Activated CD4-positive, alpha-beta T cell treated with anti-CD3 and anti-CD28 coated beads, Interleukin-10, Interleukin-2, amounts not matched to agents 100 ng/mL and 50 ng/mL, durations not matched to agents 16 hours and 8 hours (primary cell): Measurements from ENCODE around the gene SHISAL2A.
"Not testable (repeated sequence)": the region's sequence is repeated elsewhere in the genome, so short reads cannot be mapped to it uniquely, and the experiment has no call there.

Source experiments
- DNase-seq: peaks from one replicate; pipeline ENCODE4 v3.0.0-alpha.2; 2020

The SHISAL2A gene

DNA sequence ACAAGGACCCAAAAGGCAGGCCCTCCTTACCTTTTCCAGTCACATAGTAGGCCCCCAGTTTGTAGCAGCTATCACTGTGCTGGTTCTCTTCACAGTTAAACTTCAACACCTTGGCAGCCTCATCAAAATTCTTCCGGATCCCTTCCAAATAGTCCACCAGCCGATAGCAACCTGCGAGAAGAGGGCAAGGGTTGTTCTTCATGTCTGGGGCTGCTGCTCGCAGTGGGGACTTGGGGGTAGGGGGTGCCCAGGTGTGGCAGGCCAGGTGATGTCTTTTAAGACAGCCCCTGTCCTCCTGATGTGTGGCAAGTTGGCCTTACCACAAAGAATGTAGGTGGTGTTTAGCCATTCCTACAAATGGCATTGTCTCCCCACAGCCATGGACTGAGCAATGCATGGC, 59.7 kb downstream of the SHISAL2A start:
- DNase-seq = no peak

DNA sequence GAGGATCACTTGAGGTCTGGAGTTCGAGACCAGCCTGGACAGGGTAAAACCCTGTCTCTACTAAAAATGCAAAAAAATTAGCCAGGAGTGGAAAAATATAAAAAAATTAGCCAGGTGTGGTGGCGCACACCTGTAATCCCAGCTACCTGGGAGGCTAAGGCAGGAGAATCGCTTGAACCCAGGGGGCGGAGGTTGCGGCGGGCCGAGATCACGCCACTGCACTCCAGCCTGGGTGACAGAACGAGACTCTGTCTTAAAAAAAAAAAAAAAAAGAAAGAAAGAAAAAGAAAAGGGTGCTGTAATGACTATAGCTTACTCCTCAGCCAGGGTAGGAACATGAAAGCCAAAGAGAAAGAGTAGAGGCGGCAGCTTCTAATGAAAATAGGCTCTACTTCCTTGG, 60.4 kb downstream of the SHISAL2A start:
- not testable (repeated sequence) for DNase-seq

DNA sequence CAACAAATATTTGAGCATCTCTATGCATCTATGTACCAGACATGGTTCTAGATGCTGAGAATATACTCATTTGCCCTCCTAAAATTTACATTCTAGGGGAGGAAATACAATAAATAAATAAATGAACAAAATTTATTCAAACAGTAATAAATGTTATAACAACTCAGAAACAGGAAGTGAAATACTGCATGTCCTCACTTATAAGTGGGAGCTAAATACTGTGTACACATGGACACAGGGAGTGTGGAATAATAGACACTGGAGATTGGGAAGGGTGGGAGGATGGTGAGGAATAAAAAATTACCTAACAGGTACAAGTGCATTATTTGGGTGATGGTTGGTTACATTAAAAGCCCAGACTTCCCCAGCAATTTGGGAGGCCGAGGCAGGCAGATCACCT, 60.9 kb downstream of the SHISAL2A start:
- no peak for DNase-seq

DNA sequence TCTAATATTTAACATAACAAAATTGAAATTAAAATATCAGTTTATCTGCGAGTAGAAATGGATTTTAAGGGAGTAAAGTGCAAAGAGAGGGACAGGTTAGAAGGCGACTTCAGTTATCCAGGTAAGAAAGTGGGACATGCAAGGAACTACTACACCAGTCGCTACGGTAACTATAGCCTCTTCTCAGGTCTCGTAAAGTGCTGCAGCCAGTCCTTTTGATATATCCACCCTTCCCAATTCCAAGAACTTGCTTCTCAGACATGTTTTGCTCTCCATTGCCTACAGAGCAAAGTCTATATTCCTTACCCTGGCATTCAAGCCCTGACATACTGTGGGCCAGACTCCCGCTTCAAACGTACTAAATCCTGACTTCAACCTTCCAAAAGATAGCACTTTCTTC, 62.7 kb downstream of the SHISAL2A start:
- no peak for DNase-seq

DNA sequence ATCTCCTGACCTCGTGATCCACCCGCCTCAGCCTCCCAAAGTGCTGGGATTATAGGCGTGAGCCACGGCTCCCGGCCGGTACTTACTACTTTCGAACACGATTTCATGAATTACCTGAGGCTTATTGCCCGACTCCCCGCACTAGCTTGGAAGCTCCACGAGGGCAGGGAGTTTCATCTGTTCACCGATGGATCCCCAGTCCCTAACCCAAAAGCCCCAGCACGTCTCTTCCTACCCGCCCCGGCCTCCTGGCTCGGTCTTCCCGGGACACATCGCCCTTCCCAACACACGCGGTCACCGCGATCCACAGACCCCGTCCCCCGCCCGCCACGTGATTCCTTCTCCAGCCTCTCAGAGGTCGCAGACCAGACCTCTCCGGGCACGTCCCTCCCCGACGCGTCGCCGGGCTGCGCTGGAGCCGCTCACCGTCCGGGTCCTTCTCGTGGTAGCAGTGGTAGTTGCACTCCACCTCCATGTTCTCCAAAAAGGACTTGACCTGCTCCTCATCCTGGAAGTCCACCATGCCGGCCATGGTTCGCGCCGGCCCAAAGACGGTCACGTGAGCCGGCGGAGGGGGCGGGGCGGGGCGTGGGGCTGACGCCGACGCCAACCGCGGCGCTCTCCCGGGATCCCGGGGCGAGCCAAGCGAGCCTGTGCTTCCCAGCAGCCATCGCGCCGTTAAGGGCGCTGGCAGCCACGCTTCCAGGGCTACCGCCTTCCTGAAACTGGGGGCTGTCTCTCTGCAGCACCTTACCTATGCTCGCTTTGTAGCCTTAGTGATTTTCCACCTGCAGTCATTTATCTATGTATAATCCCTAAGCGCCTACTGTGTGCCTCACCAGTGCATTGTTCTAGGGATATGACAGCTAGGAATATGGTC, 65.1 kb downstream of the SHISAL2A start, which contains the start of gene COA7:
TSS of gene COA7 (minus strand) at position 553 of the 880 bp plus-strand sequence. CDS start at position 532, 21 bp downstream.
- DNase-seq = peak; percentile 87

DNA sequence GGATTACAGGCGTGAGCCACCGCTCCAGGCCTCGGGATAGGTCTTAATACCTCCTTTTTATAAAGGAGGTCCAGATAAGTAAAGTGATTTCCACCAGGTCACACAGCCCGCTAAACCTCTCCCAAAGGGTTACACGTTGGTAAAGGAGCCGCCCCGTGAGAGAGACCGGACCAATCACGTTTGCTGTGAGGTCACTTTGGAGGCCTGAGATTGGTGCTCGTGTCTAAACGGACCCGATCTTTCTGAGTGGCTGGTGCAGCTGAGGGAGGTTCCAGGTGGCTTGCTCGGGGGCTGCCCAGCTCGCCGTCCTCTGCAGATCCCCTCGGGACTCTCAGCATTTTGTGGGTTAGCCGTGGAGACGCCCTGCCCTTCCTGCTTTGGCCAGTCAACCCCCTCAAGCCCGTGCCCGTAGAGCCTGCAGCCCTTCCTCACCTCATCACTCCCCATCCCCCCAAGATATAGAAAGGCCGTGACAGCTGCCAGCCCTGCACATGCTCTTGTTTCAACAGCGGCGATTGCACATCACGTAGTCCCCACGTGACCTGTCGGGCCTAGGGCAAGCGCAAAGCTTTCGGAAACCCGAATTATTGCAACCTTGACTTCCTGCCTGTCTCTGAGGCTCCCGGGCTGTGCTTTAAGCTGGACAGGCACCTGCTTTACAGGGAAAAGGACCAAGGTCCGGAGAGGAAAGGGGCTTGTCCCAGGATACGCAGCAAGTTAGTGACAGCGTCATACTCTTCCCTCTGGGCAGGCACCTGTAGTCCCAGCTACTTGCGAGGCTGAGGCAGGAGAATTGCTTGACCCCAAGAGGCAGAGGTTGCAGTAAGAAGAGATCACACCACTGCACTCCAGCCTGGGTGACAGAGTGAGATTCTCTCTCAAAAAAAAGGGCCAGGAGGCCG, 70.2 kb downstream of the SHISAL2A start:
- DNase-seq = peak; percentile 93

DNA sequence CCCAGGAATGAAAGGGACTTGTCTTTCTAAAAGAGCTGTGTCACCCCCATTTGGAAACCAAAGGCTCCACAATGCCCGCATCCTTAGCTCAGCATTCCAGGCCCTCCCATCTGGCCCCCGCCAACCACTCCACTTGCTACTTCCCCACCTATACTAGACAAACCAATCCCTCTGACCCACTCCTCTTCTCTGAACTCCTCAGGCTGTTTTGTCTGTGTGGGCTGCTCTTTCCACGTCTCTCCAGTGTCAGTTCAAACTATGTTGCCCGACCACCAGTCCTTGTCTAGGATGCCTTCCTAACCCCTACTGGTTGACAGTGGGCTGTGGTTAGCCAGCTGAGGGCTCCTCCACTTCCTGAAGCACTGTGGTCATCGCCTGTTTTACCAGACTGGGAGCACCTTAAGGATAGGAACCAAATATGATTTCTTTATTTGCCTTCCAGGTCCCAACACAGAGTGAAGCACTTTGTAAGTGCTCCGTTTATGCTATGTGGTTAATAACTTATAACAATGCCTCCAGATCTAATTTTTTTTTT, 73.2 kb downstream of the SHISAL2A start:
- no peak for DNase-seq
